Lower leg skin (tissue), 4 donors: ENCODE data around the gene ZBTB17. TPM values are rescaled to one million over a fixed set of nuclear protein-coding genes. Genes with fewer than 3 reads are reported as not detected.
A peak's percentile ranks its signal among the peaks of the same experiment; 100 is the strongest.

Experiments used
- DNase-seq, 2 donors: peaks; one replicate each; pipeline ENCODE4 v3.0.0-alpha.2; 2019; ENCODE audit warnings: low spot score in 2 of 2
- H3K4me3 ChIP-seq: fragments of 200-600 bp; sonication (generic); 2 replicates; pipeline ENCODE4 v1.5.1; 2017; ENCODE audit warnings: mild to moderate bottlenecking, low read depth; ENCODE audit not compliant: poor library complexity, severe bottlenecking
- POLR2A ChIP-seq, 2 donors: fragments of 450-650 bp; IDR thresholded peaks; one replicate each; pipeline ENCODE4 v1.6.1; 2016 to 2017; ENCODE audit warnings: antibody characterized with exemption in 2 of 2, mild to moderate bottlenecking in 1 of 2, moderate library complexity in 1 of 2
- WGBS, 2 donors: methylation state at CpG; one replicate each; pipeline ENCODE4 v1.1.5; 2018; 5-methylcytosine and 5-hydroxymethylcytosine counted together
- intact Hi-C: fragments of 100-400 bp; cut with DNase I; formaldehyde crosslinking; loops from one replicate; pipeline ENCODE4 v1.15.0; 2023; ENCODE audit warnings: low total_unique reads
- total RNA-seq, 4 donors: library from RNA; depleted of rRNA; stranded (reverse); fragments of >200 nt; gene quantifications; one replicate each; pipeline ENCODE4 v1.1.0, GENCODE V29; 2016
- TF ChIP-seq, protein P1 (sequence below), 3 donors: fragments of 450-650 bp; IDR thresholded peaks; one replicate each; pipeline ENCODE4 v1.5.1; 2016; ENCODE audit warnings: antibody characterized with exemption in 3 of 3, mild to moderate bottlenecking in 3 of 3, moderate library complexity in 2 of 3

Gene ZBTB17
- total RNA-seq, 4 donors from 2014 or later, result 25.9 to 42.4 (median 29.3) TPM

DNA sequence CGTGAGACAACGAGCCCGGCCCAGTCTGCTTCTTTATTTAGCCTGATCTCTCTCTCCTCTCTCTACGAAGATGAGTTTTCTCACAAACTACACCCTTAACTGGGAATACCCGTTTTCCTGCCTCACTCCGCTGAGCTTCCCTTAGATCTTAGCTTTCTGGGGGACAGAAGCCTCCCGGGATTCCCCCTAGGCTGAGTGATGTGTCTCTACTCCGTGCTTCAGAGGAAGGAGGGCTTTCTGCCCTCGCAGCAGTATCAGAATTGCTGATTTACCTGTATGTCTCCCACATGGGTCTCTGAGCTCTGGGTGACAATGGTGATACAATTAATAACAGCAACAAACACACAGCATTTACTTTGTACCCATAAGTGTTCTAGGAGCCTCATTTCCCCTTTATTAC, 1.0 kb downstream of the ZBTB17 start:
- DNase-seq, result no peak
- no peak overlapping the region for H3K4me3 ChIP-seq
- WGBS, 2 donors, result 26 to 51% methylated on average over 9 of the region's 9 CpGs
- intact Hi-C loops, result no loop called here
- TF ChIP-seq POLR2A (IDR thresholded peaks at IDR 0.05), result no peak
- TF ChIP-seq, protein P1, sequence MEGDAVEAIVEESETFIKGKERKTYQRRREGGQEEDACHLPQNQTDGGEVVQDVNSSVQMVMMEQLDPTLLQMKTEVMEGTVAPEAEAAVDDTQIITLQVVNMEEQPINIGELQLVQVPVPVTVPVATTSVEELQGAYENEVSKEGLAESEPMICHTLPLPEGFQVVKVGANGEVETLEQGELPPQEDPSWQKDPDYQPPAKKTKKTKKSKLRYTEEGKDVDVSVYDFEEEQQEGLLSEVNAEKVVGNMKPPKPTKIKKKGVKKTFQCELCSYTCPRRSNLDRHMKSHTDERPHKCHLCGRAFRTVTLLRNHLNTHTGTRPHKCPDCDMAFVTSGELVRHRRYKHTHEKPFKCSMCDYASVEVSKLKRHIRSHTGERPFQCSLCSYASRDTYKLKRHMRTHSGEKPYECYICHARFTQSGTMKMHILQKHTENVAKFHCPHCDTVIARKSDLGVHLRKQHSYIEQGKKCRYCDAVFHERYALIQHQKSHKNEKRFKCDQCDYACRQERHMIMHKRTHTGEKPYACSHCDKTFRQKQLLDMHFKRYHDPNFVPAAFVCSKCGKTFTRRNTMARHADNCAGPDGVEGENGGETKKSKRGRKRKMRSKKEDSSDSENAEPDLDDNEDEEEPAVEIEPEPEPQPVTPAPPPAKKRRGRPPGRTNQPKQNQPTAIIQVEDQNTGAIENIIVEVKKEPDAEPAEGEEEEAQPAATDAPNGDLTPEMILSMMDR (IDR thresholded peaks at IDR 0.05), result no peak

DNA sequence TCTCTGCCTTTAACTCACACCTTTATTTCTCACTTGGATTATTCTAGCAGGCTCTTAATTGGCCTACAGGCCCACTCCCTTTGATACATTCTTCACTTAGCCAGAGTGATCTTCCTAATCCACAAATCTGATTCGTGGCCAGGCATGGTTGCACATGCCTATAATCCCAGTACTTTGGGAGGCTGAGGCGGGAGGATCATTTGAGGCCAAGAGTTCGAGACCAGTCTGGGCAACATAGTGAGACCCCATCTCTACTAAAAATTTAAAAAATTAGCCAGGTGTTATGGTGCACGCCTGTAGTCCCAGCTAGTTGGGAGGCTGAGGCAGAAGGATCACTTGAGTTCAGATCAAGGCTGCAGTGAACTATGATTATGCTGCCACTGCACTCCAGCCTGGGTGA, 2.1 kb downstream of the ZBTB17 start:
- TF ChIP-seq POLR2A (IDR thresholded peaks at IDR 0.05), result no peak
- TF ChIP-seq, protein P1 (IDR thresholded peaks at IDR 0.05), result no peak
- H3K4me3 ChIP-seq, result no peak overlapping the region
- intact Hi-C loops, result no loop called here
- 94 to 95% methylated on average over 4 of the region's 4 CpGs for WGBS, 2 donors
- DNase-seq, result no peak

DNA sequence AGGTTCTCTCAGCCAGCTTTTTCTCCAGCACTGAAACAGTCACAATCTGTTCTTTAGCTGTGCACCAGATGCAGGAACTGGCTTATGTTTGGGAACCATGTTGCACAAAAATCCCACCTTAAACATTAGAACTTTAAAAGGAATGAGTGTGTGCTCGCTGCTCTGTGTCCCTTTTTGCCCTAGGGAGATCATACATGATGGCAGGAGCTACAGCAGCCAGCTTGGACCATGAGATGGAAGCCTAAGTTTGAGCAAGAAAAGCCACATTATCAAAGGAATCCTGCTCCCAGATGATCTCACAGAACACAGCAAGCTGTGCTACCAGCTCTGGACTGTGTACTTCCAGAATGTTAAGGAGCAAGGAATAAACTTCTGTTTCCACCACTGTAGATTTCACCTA, 3.5 kb downstream of the ZBTB17 start:
- intact Hi-C loops, result no loop called here
- no peak overlapping the region for H3K4me3 ChIP-seq
- DNase-seq, result no peak
- 88 to 100% methylated on average over 1 of the region's 1 CpG for WGBS, 2 donors
- TF ChIP-seq, protein P1 (IDR thresholded peaks at IDR 0.05), result no peak
- TF ChIP-seq POLR2A (IDR thresholded peaks at IDR 0.05), result no peak

DNA sequence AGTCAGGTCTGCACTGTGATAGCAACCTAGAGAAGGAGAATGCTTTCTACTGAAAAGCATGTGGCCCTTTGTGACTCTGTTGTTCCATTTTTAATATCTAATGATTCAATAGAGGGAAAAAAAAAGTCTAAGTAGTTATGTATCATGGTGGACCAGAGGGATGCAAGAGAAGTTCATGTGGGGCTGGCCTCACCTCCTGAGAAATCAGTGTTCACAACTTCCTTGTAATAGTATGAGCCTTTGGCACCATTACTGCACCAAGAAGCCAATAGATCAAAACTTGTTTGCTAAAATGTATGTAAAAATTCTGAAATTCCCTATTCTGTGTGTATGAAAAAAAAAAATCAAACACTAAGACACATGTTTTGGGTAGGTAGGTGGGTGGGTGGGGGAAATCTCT, 5.0 kb downstream of the ZBTB17 start:
- no peak for DNase-seq
- intact Hi-C loops, result no loop called here
- no peak overlapping the region for H3K4me3 ChIP-seq
- TF ChIP-seq POLR2A (IDR thresholded peaks at IDR 0.05), result no peak

DNA sequence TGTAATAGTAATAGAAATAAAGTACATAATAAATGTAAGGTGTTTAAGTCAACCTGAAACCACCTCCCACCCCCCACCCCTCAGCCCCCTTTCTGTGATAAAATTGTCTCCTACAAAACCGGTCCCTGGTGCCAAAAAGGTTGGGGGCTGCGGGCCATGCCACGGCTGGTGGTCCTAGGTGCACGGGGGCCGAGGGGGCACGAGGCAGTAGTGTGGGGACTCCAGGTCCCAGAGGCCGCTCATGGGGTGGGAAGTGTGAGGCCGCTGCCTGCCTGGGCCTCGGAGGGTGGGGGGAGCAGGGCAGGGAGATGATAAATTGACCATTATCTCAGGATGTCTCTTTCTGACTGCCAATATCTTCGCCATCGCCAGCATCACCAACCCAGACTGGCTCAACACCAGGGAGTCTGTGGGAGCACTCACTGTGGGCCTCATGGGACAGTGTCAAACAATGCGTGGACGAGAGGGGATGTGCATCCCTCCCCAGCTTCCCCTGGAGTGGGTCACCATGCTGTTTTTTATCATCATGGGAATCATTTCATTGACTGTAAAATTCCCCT, 6.5 kb downstream of the ZBTB17 start:
- peak in 1 of 2 donors; percentile 69 for DNase-seq

DNA sequence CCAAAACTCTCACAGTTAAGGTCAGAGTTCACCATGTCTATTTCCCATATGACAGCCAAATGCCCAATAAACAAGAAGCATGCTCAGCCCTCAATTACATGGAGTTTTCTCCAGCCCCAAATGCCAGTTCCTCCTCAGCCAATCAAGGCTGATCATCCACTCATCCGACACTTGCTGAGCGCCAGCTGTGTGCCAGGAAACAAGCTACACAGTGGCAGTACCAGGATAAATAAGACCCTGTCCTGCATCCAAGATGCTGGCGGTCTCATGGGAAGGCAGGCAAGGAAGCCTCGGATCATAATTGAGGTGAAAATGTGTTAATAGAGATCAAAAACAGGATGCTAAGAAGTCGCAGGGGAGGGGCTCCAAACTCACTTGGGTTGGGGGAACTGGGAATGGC, 7.7 kb downstream of the ZBTB17 start:
- intact Hi-C loops, result no loop called here
- 89 to 91% methylated on average over 5 of the region's 5 CpGs for WGBS, 2 donors
- DNase-seq, result peak in 1 of 2 donors; percentile 72

More for the DNA sequence above, 6.5 kb downstream of the ZBTB17 start:
- TF ChIP-seq, protein P1 (IDR thresholded peaks at IDR 0.05), result no peak
- no peak for TF ChIP-seq POLR2A (IDR thresholded peaks at IDR 0.05)
- WGBS, 2 donors, result 95 to 96% methylated on average over 13 of the region's 13 CpGs
- intact Hi-C loops, result no loop called here
- H3K4me3 ChIP-seq, result no peak overlapping the region

More for the DNA sequence above, 7.7 kb downstream of the ZBTB17 start:
- H3K4me3 ChIP-seq, result no peak overlapping the region
- TF ChIP-seq, protein P1 (IDR thresholded peaks at IDR 0.05), result no peak
- no peak for TF ChIP-seq POLR2A (IDR thresholded peaks at IDR 0.05)
